RPMI8226 (cell line): ENCODE measurements around the gene WDR88.
"Not testable (repeated sequence)": the region's sequence is repeated elsewhere in the genome, so short reads cannot be mapped to it uniquely, and the experiment has no call there.

Source experiments
- DNase-seq: peaks from one replicate; pipeline ENCODE4 v3.0.0-alpha.2; 2015

WDR88 gene

DNA sequence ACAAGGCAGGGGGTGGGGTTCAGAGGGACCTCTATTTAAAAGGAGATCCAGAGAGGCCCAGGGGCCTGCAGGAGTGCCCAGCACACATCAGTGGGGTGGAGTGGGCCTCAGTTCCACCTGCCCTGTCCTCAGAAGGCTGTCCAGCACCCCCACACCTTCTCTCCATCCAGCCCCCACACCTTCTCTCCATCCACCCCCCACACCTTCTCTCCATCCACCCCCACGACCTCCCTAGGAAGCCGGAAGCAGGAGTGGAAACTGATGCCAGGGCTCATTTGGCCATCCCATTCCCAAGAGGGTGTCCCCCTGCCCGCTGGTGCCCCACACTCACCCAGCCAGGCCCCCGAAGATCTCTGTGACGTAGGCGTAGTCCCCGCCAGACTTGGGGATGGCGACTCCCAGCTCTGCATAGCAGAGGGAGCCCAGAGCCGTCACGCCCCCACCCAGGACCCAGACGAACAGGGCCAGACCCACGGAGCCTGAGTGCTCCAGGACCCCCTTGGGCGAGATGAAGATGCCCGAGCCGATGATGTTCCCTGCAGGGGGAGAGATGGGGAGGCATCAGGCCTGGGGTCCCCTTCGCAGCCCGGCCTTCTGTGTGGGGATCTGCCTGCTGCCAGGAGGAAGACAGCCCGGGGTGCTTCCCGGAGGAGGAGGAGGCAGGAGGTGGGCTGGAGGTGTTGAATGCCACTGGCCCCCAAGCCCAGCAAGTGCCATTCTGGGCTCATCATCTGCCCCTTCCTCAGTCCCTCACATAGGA lies 83.7 kb downstream of the WDR88 start:
- no peak for DNase-seq

DNA sequence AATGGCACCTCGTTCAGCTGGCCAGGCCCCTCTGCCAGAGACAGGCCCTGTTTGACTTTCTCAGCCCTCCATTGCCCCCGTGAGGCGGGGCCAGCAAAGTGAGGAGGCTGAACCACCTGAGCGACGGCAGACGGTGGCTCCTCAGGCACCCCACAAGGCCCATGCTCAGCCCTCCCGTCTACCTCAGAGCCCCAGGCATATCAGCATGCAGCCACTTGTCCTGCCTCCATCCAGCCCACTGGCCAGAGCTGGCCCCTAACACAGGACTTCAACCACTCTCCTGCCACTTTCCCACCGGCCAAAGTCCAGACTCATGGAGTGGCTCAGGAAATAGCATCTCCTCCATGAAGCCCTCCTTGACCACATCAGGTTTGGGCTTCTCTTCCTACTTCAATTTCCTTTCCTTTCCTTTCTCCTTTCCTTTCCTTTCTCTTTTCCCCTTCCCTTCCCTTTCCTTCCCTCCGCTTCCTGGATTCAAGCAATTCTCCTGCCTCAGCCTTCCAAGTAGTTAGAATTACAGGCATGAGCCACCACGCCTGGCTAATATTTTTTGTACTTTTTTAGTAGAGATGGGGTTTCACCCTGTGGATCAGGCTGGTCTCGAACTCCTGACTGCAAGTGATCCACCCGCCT lies 84.4 kb downstream of the WDR88 start:
- no peak for DNase-seq

DNA sequence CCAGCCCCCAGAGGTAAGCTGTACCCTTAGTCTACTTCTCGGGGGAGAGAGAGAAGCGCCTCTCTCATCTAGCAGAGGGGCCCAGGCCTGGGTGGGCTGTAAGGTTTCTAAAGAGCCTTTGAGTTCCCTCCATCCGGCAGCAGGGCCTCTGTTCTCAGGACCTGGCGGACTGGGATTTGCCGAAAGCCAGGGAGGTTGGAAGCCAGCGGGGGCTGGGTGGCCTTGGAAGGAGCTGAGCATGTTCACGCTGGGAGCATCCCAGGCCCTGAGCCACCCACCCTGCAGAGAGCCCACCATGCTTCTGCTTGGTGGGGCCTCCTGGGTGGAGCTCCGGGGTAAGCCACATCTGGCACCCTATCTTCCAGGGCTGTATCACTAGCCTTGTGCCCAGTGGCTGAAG lies 86.0 kb downstream of the WDR88 start:
- DNase-seq: no peak

DNA sequence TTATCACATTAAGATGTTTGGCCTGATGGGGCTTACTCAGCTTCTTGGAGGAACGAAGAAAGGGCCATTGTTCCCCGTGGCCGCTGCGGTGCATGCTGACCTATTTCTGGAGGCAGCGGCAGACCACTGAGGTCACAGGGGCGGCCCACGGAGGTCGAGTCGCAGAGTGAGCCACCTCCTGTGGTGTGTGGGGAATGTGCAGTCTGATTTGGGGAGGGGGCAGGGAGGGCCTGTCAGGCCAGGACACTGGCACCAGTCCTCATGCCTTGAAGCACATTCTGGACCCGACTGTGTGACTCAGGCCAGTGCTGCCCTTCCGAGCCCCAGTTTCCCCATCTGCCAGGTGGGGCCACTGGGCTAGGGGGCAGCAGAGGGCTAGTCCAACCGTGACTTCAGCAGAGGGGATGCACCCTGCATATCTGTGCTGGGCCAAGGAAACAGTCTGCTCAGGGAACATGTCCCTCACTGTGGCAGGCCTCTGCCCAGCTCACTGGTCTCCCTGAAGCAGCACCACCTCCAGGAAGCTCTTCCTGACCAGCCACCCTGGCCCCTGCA lies 87.4 kb downstream of the WDR88 start:
- no peak for DNase-seq

DNA sequence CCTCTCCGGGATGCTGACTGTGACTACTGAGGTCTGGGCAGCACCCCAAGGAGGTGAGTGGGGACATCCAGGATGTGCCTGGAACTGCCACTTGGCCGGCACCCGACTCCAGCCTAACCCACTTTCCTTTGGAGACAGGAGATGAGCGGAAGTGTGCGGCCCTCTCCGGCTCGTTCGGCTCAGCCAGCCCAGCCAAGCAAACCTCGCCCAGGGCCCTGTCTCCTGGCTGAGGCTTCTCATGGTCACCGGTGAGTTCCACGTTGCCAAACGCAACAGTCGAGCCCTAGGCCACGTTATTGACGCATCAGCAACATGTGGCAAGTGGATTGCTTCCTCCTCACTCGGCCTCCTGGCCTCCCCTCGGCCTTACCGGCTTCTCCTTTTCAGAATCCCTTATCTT lies 88.2 kb downstream of the WDR88 start:
- DNase-seq: no peak

DNA sequence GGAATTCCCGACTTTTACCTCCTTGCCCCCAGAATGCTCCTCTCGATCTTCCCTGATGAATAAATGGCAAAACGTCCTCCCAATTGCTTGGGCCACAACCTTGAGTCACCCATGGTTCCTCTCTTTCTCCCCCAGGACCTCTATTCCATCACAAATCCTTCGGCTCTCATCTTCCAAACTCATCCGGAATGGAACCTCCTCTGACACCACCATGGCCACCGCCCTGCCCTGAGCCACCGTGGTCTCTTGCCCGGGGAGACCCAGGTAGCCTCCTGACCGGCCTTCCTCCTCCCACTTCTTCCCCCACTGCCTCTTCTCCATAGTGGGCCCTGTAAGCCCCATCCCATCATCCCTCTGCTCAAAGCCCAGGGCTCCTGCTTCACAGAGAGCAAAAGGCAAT lies 88.8 kb downstream of the WDR88 start:
- no peak for DNase-seq

DNA sequence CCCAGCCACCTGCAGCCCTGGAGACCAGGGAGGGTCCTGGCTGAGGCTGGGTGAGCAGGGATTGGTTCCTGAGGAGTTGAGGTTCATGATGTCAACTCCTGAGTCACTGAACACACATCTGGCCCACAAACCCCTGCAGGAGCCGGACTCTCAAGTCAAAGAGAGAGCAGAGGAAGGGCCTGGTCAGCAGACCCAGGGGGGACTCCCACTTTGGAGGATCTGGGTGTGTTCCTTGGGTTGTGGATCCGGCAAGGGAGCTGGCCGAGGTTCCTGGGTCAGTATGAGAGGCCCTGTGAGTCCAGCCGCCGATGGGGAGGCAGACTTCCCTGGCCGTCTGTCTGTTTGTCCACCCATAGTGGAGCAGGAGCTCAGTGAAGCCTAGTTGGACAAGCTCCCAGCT lies 89.7 kb downstream of the WDR88 start:
- no peak for DNase-seq

DNA sequence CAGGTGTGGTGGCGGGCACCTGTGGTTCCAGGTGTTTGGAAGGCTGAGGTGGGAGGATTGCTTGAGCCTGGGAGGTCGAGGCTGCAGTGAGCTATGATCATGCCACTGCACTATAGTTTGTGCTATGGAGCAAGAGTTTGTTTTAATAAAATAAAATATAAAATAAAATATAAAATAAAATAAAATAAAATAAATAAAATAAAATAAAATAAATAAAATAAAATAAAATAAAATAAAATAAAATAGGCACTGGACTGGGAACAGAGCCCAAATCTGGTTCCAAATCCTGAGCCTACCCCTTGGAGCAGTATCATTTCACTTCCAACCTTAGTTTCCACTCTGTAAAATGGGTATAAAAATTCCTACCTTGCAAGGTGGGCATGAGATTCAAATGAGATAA lies 90.3 kb downstream of the WDR88 start:
- DNase-seq: not testable (repeated sequence)

DNA sequence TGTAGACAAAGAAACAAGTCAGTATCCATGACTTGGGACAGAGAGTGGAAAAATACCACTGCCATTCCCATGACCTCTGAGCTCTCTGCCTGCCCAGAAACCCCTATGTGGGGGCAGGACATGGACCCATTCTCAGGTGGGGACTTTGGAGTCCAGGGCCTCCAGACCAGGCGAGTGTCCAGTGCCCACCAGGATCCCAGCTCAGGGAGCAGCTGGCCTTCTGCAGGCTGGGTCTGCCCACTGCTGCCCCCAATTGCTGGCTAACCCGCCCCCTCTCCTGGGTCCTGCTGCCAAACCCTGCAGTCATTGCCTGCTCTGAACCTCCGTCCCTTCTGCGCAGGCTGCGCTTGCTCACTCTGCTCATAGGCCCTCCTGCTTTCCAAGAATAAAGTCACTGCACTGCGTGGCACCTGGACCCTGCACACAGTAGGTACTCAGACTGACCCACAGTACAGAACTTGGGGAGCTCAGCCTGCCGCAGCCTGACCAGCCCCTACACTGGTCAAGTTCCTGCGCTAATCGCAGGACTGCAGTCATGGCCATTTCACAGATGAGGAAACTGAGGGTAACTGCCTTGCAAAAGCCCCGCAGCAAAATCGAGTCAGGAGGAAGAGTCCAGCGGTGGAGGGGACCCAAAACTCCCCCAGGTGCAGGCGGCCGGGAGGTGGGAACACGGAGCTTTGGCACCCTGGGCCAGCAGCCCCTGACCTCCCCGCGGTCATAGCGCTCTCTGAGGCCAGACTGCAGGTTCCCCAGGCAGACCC lies 93.0 kb downstream of the WDR88 start:
- no peak for DNase-seq
